DMS 273 (cell line): ENCODE data around the gene IPO11.
"Not testable (repeated sequence)": the region's sequence is repeated elsewhere in the genome, so short reads cannot be mapped to it uniquely, and the experiment has no call there.

ENCODE experiments used
- DNase-seq: peaks from one replicate; lab custom pipeline; 2025; ENCODE audit not compliant: unreplicated experiment; lab: John Stamatoyannopoulos, UW

Gene IPO11

DNA sequence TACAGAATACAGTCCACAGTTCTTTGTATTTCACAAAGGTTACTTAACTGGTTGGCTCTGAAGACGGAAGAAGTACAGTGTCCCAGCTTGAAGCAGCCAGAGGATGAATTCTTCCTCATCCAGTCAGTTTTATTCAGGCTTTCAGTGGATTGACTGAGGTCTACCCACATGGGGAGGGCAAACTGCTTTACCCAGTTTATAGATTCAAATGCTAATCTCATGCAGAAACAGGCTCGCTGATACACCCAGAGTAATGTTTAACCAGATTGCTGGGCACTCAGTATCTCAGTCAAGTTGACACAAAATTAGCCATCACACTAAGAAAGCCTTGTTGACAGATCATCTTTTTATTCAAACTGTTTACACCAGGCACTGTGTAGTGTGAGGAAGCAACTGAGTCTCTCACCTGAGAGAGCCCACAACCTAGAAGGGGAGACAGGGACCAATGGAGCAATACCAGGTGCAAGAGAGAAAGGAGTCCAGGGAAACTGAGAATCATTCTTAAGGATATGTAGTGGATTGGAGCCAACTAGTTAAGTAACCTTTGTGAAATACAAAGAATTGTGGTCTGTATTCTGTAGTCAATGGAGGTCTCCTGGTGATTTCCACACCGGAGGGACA, 181.9 kb downstream of the IPO11 start:
- no peak for DNase-seq

GRCh38 chr5:62596096-62596495, 183.5 kb downstream of the IPO11 start:
- DNase-seq: no peak

DNA sequence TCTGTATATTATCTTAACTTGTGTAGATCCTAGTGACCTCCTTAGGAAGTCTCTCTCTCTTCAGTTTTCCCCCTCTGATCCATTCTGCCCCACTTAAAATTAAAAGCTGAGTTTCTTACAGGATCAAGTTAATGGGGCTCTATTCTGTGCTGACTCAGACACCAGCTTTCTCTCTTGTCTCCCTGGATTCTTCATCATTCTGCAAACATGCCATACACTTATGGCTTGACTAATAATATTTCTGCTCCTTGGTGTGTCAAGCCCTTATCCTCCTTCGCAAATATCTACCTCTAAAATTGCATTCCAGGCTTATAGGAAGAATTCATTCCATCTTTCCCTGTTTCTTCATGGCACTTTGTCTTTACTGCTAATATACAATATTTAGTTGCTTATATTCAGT, 184.1 kb downstream of the IPO11 start:
- no peak for DNase-seq

GRCh38 chr5:62597314-62597713, 184.8 kb downstream of the IPO11 start:
- DNase-seq: no peak

GRCh38 chr5:62600560-62601252, 188.1 kb downstream of the IPO11 start:
- no peak for DNase-seq

DNA sequence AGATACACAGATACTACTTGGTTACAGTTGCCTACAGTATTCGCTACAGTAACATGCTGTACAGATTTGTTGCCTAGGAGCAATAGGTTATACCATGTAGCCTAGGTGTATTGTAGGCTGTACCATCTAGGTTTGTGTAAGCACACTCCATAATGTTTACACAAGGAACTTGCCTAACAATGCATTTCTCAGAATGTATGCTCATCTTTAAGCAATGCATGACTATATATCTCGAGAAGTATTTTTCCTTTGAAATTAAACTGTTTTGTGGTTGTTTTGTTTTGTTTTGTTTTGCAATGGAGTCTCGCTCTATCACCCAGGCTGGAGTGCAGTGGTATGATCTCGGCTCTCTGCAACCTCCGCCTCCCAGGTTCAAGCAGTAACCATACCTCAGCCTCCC, 191.4 kb downstream of the IPO11 start:
- DNase-seq: no peak

- DNase-seq: no peak
These were observed 193.1 kb downstream of the IPO11 start for GRCh38 chr5:62605638-62606037.

GRCh38 chr5:62606878-62607277, 194.3 kb downstream of the IPO11 start:
- no peak for DNase-seq

GRCh38 chr5:62607615-62608014, 195.1 kb downstream of the IPO11 start:
- no peak for DNase-seq

GRCh38 chr5:62608529-62609511, 196.3 kb downstream of the IPO11 start:
- no peak for DNase-seq

DNA sequence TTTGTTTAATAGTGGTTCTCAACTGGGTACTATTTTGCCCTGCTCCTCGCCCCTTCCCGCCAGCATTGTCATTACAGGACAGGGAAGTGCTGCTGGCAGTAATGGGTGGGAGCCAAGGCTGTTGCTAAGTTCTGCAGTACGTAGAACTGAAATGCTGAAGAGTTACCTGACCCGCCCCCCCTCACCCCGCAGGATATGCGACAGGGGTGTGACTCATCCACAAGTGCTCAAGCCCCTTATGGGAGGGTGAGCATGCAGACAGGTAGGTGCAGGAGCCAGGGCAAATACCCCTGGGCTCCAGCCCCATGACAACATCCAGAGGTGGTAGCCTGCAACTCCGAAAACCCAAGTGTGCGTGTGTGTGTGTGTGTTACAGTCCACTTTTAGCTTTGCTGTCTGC, 201.8 kb downstream of the IPO11 start:
- no peak for DNase-seq

- DNase-seq: no peak
These were observed 204.2 kb downstream of the IPO11 start for GRCh38 chr5:62616615-62617277.

DNA sequence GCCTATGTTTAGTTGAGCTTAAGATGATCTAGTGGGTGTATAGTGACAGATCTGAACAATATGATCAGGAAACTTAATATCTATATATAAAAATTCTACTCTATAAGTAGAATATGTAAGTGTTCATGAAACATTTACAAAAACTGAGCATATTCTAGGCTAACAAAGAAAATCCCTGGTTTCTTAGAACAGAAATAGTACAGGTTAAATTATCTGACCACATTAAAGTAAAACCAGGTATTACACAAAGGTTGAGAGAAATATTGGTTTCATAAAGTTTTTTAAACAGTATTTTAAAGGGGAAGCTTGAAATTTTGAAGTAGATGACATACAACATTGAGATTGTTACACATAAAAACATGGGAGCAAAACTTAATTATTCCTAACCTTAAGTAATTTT, 205.4 kb downstream of the IPO11 start:
- DNase-seq: no peak

- no peak for DNase-seq
These were observed 208.2 kb downstream of the IPO11 start for GRCh38 chr5:62620761-62621160.

DNA sequence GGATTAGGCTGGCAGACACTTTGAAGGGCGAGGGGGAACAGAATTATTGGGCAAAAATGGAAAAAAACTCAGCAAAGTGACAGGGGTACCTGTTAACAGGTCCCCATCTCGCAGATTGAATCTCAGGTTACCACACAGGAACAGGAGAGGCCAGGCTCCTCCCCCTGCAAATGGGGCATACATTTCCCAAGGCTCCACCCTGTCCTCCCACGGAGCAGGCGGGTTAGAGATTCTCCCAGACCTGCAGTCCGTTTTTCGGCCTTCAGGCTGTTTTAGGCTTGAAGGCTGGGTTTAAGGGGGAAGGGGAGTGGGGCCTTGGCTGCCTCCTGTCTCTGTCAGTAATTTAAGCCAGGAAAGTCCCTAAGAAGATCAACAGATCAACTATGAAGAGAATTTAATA, 208.7 kb downstream of the IPO11 start:
- peak; percentile 8 for DNase-seq

GRCh38 chr5:62623271-62623670, 210.7 kb downstream of the IPO11 start:
- no peak for DNase-seq

DNA sequence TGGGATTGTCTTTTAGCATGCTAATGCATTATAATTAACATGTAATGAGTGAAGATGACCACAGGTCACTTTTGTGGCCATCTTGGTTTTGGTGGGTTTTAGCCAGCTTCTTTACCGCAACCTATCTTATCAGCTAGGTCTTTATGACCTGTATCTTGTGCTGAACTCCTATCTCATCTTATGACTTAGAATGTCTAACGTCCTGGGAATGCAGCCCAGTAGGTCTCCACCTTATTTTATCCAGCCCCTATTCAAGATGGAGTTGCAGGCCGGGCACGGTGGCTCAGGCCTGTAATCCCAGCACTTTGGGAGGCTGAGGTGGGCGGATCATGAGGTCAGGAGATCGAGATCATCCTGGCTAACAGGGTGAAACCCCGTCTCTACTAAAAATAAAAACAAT, 211.9 kb downstream of the IPO11 start:
- DNase-seq: not testable (repeated sequence)

- DNase-seq: no peak
These were observed 214.0 kb downstream of the IPO11 start for GRCh38 chr5:62626534-62626933.

- no peak for DNase-seq
These were observed 214.6 kb downstream of the IPO11 start for GRCh38 chr5:62627121-62627520.

DNA sequence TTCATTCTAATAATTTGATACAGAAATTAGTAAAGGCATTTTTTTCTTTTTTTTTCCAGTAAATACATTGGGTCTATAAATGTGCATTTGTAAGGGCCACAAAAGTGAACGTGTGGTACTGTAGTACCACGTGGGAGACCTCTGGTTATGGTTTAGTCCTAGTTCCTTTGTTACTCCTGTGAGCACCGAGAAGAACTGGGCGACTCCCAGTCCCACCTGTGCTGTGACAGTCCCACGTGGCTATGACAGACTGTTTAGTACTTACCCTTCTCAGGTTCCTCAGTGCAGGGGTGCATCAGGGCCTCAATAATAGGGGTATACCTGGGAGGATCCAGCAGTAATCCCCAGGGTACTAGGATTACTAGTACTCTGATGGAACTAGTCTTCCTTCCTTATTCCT, 215.3 kb downstream of the IPO11 start:
- no peak for DNase-seq

GRCh38 chr5:62631909-62632580, 219.5 kb downstream of the IPO11 start:
- DNase-seq: no peak
